DND-41 (cell line): ENCODE measurements around the gene REV3L.

Source experiments
- CTCF ChIP-seq: IDR thresholded peaks from 2 replicates; pipeline ENCODE4 v1.5.1; 2012; ENCODE audit warnings: borderline replicate concordance, low read length, moderate library complexity, mild to moderate bottlenecking; ENCODE audit not compliant: poor library complexity, severe bottlenecking; ENCODE audit errors: extremely low read depth
- EZH2 ChIP-seq: IDR thresholded peaks from 3 replicates; pipeline ENCODE4 v1.6.1; 2012; ENCODE audit warnings: borderline replicate concordance, low read depth, mild to moderate bottlenecking, moderate library complexity, low read length, inconsistent platforms; ENCODE audit not compliant: severe bottlenecking

GRCh38 chr6:111377558-111378120, 105.4 kb downstream of the REV3L start:
- no peak for TF ChIP-seq CTCF
- TF ChIP-seq EZH2, result no peak
